Left ventricle myocardium superior (tissue), 1 donor: ENCODE measurements around the gene PGP. TPM values are rescaled to one million over a fixed set of nuclear protein-coding genes. Genes with fewer than 3 reads are reported as not detected.
"Not testable (repeated sequence)": the region's sequence is repeated elsewhere in the genome, so short reads cannot be mapped to it uniquely, and the experiment has no call there.

ENCODE experiments used
- ATAC-seq: fragments of 200-7000 bp; cut with Tn5 transposase; one replicate; pipeline ENCODE4 v1.9.1; 2020; ENCODE audit warnings: mild to moderate bottlenecking, moderate library complexity
- DNase-seq: peaks from one replicate; pipeline ENCODE4 v3.0.0-alpha.2; 2020
- intact Hi-C: fragments of 100-400 bp; cut with micrococcal nuclease; formaldehyde crosslinking; loops from one replicate; pipeline ENCODE4 v1.11.0; 2022
- long read RNA-seq: library from polyadenylated mRNA; unstranded; transcript quantifications from one replicate; pipeline ENCODE4 v2.0.0, GENCODE V29; 2021
- total RNA-seq: library from RNA; stranded (reverse); fragmentation: NEBNext Ultra II Directional; extraction: Animal tissue kit (Norgen Biotek cat#: 25700); gene quantifications from one replicate; pipeline ENCODE4 v1.2.1, GENCODE V29; 2021
- donor health status: DM: no; HTN: yes; CAD: no; lungs with severe emphysema.

The PGP gene
- total RNA-seq, result 42.4 TPM
- long read RNA-seq, transcript PGP-201 (2 exons, 2,727 nt), result major isoform, 469 of 487 reads
- long read RNA-seq, partial matches to known transcripts, result 10 of 487 reads
- long read RNA-seq, other reads (novel, unspliced or antisense), result 8 of 487 reads

- ATAC-seq (peak; percentile 84), DNase-seq (no peak)
- intact Hi-C loops, result no loop called here
Observed at GRCh38 chr16:2214719-2214968, at the start of gene PGP. Gene PGP, minus strand, starts transcription at chr16:2214840. Its CDS starts 63 bp downstream, at chr16:2214777.

GRCh38 chr16:2263026-2263425, 48.4 kb upstream of the PGP start:
- not testable (repeated sequence) for ATAC-seq, DNase-seq

GRCh38 chr16:2260250-2260649, 45.6 kb upstream of the PGP start:
- no peak for ATAC-seq
- no peak for DNase-seq
- intact Hi-C loops, result no loop called here

More at GRCh38 chr16:2263026-2263425, 48.4 kb upstream of the PGP start:
- intact Hi-C loops, result not testable (repeated sequence)

GRCh38 chr16:2258530-2258929, 43.9 kb upstream of the PGP start:
- intact Hi-C loops, DNase-seq: not testable (repeated sequence)

GRCh38 chr16:2257726-2258125, 43.1 kb upstream of the PGP start:
- intact Hi-C loops, result no loop called here
- DNase-seq (no peak), ATAC-seq (no peak)

More at GRCh38 chr16:2258530-2258929, 43.9 kb upstream of the PGP start:
- ATAC-seq, result not testable (repeated sequence)

- ATAC-seq, result no peak
- intact Hi-C loops, result no loop called here
- DNase-seq, result no peak
Observed at GRCh38 chr16:2256531-2257140, 42.0 kb upstream of the PGP start.

- DNase-seq (no peak), ATAC-seq (no peak)
- intact Hi-C loops, result no loop called here
Observed at GRCh38 chr16:2253293-2253692, 38.7 kb upstream of the PGP start.

- DNase-seq, result no peak
- ATAC-seq, result no peak
- intact Hi-C loops, result no loop called here
Observed at GRCh38 chr16:2252806-2253148, 38.1 kb upstream of the PGP start.

GRCh38 chr16:2251296-2252111, 36.9 kb upstream of the PGP start, which contains the start of gene ECI1:
Gene ECI1, minus strand, starts transcription at chr16:2251587. Its CDS starts 21 bp downstream, at chr16:2251566.
- peak; percentile 99 for DNase-seq
- peak; percentile 97 for ATAC-seq
- intact Hi-C loops, result no loop called here

GRCh38 chr16:2250652-2251295, 36.1 kb upstream of the PGP start:
- intact Hi-C loops, result no loop called here
- ATAC-seq (no peak), DNase-seq (no peak)

- ATAC-seq, result no peak
- intact Hi-C loops, result no loop called here
Observed at GRCh38 chr16:2246301-2246885, 31.8 kb upstream of the PGP start.

GRCh38 chr16:2244926-2245795, 30.5 kb upstream of the PGP start:
- intact Hi-C loops, result no loop called here
- DNase-seq (no peak), ATAC-seq (no peak)

More at GRCh38 chr16:2246301-2246885, 31.8 kb upstream of the PGP start:
- DNase-seq, result peak; percentile 26

- no peak for ATAC-seq
- peak; percentile 30 for DNase-seq
- intact Hi-C loops, result no loop called here
Observed at GRCh38 chr16:2244301-2244700, 29.7 kb upstream of the PGP start.

- intact Hi-C loops, result no loop called here
- no peak for DNase-seq
- ATAC-seq, result no peak
Observed at GRCh38 chr16:2243781-2244180, 29.1 kb upstream of the PGP start.

- intact Hi-C loops, result no loop called here
- DNase-seq, result peak; percentile 33
Observed at GRCh38 chr16:2243031-2243528, 28.4 kb upstream of the PGP start.

GRCh38 chr16:2242598-2242997, 28.0 kb upstream of the PGP start:
- intact Hi-C loops, result no loop called here
- ATAC-seq (no peak), DNase-seq (no peak)

More at GRCh38 chr16:2243031-2243528, 28.4 kb upstream of the PGP start:
- no peak for ATAC-seq

- intact Hi-C loops, ATAC-seq, DNase-seq: not testable (repeated sequence)
Observed at GRCh38 chr16:2240331-2240730, 25.7 kb upstream of the PGP start.

GRCh38 chr16:2238838-2239675, 24.4 kb upstream of the PGP start:
- ATAC-seq (peak; percentile 2), DNase-seq (peak; percentile 29)
- intact Hi-C loops, result no loop called here
